H1 (cell line): ENCODE measurements around the gene CCBE1. TPM values are rescaled to one million over a fixed set of nuclear protein-coding genes. Genes with fewer than 3 reads are reported as not detected.

Experiments used
- CTCF ChIA-PET: fragments of 300-600 bp; sonication (Branson Sonifier 250); formaldehyde crosslinking; loops from one replicate; lab custom pipeline; 2021; ENCODE audit not compliant: partially characterized antibody; lab: Charles Lee
- POLR2A ChIA-PET: fragments of 300-600 bp; sonication (Branson Sonifier 250); formaldehyde crosslinking; loops from one replicate; lab custom pipeline; 2021; ENCODE audit warnings: inconsistent platforms; ENCODE audit not compliant: partially characterized antibody; lab: Charles Lee
- DNase-seq, 2 experiments: peaks; one replicate each; pipeline versions ENCODE4 v3.0.0 to v3.0.0-alpha.2; 2010 to 2022; ENCODE audit warnings: low spot score in 2 of 2, low read depth in 1 of 2, mixed read lengths in 1 of 2
- FAIRE-seq: peaks from 2 replicates; lab custom pipeline; 2011; peaks lifted over from hg19 to GRCh38; lab: Jason Lieb, UNC
- H2AFZ ChIP-seq: 2 replicates; pipeline ENCODE4 v1.8.1; 2012; ENCODE audit warnings: low read length, inconsistent platforms
- H2AK5ac ChIP-seq: 2 replicates; pipeline ENCODE4 v1.6.1; 2013; ENCODE audit warnings: low read depth, low read length
- H2BK120ac ChIP-seq: replicated peaks from 2 replicates; pipeline ENCODE3; 2013; ENCODE audit warnings: low read depth, low read length, inconsistent platforms
- H2BK12ac ChIP-seq: 2 replicates; pipeline ENCODE4 v1.6.1; 2013; ENCODE audit warnings: low read depth, low read length
- H2BK15ac ChIP-seq: 2 replicates; pipeline ENCODE4 v1.6.1; 2013; ENCODE audit warnings: low read length
- H2BK20ac ChIP-seq: 2 replicates; pipeline ENCODE4 v1.6.1; 2013; ENCODE audit warnings: low read length
- H2BK5ac ChIP-seq: 2 replicates; pipeline ENCODE4 v1.6.1; 2013; ENCODE audit warnings: low read depth, low read length
- H3K14ac ChIP-seq: 2 replicates; pipeline ENCODE4 v1.6.1; 2013; ENCODE audit warnings: inconsistent platforms; ENCODE audit not compliant: insufficient read length
- H3K18ac ChIP-seq: 2 replicates; pipeline ENCODE4 v1.6.1; 2013; ENCODE audit warnings: low read length; ENCODE audit errors: extremely low read depth
- H3K23ac ChIP-seq: 2 replicates; pipeline ENCODE4 v1.6.1; 2013; ENCODE audit warnings: inconsistent platforms; ENCODE audit not compliant: insufficient read length
- H3K23me2 ChIP-seq: 2 replicates; pipeline ENCODE4 v1.6.1; 2013; ENCODE audit warnings: low read depth, low read length
- H3K27ac ChIP-seq: 2 replicates; pipeline ENCODE4 v1.6.1; 2011; ENCODE audit warnings: low read depth, low read length, inconsistent platforms
- H3K27me3 ChIP-seq, 4 experiments: replicated peaks in 1 of 4; 1 replicate in 1 of 4; 2 replicates in 3 of 4; pipeline versions ENCODE4 v1.6.1 to v1.8.1; 2011 to 2013; ENCODE audit warnings: low read length in 3 of 4, mild to moderate bottlenecking in 3 of 4, inconsistent platforms in 2 of 4, mixed read lengths in 2 of 4, moderate library complexity in 1 of 4; ENCODE audit not compliant: control insufficient read depth in 3 of 4, insufficient read depth in 3 of 4; ENCODE audit errors: extremely low read depth in 1 of 4
- H3K36me3 ChIP-seq, 4 experiments: 2 replicates each; pipeline versions ENCODE4 v1.6.1 to v1.8.1; 2011 to 2013; ENCODE audit warnings: mild to moderate bottlenecking in 4 of 4, low read length in 3 of 4, moderate library complexity in 2 of 4, control low read depth in 1 of 4, inconsistent platforms in 1 of 4; ENCODE audit not compliant: insufficient read depth in 4 of 4, control insufficient read depth in 2 of 4
- H3K4ac ChIP-seq: replicated peaks from 2 replicates; pipeline ENCODE3; 2013; ENCODE audit warnings: low read length, low read depth, mixed read lengths, inconsistent platforms; ENCODE audit not compliant: insufficient read length
- H3K4me1 ChIP-seq, 4 experiments: replicated peaks in 1 of 4; 1 replicate in 1 of 4; 2 replicates in 3 of 4; pipeline versions ENCODE4 v1.6.1 to v1.8.1; 2011 to 2013; ENCODE audit warnings: low read length in 3 of 4, inconsistent platforms in 2 of 4, mixed read lengths in 1 of 4; ENCODE audit not compliant: insufficient read depth in 4 of 4, control insufficient read depth in 3 of 4
- H3K4me2 ChIP-seq, 2 experiments: 2 replicates each; pipeline versions ENCODE4 v1.6.1 to v1.8.1; 2011 to 2013; ENCODE audit warnings: low read depth in 2 of 2, low read length in 2 of 2, control low read depth in 1 of 2, inconsistent platforms in 1 of 2, mild to moderate bottlenecking in 1 of 2; ENCODE audit not compliant: insufficient read depth in 1 of 2
- H3K4me3 ChIP-seq, 4 experiments: fragments of 200-600, 300-600 bp in 1 of 4; sonication (generic), shearing (Covaris generic), sonication (Bioruptor Twin) in 1 of 4; 2 replicates each; pipeline versions ENCODE4 v1.5.1 to v1.8.1; 2011 to 2016; ENCODE audit warnings: low read length in 4 of 4, low read depth in 3 of 4, control low read depth in 2 of 4, inconsistent platforms in 2 of 4, mild to moderate bottlenecking in 2 of 4, mixed read lengths in 1 of 4, moderate library complexity in 1 of 4; ENCODE audit not compliant: insufficient read depth in 2 of 4; ENCODE audit errors: extremely low read depth in 1 of 4
- H3K56ac ChIP-seq: replicated peaks from 2 replicates; pipeline ENCODE3; 2013; ENCODE audit warnings: low read depth, mild to moderate bottlenecking, mixed read lengths, low read length, inconsistent platforms; ENCODE audit not compliant: insufficient read length
- H3K79me1 ChIP-seq: 2 replicates; pipeline ENCODE4 v1.6.1; 2013; ENCODE audit warnings: low read depth, low read length, control low read depth
- H3K79me2 ChIP-seq, 2 experiments: 2 replicates each; pipeline versions ENCODE4 v1.6.1 to v1.8.1; 2012 to 2013; ENCODE audit warnings: low read length in 2 of 2, mild to moderate bottlenecking in 2 of 2, inconsistent platforms in 1 of 2; ENCODE audit not compliant: insufficient read depth in 2 of 2, control insufficient read depth in 1 of 2
- H3K9ac ChIP-seq, 4 experiments: replicated peaks in 1 of 4; 1 replicate in 1 of 4; 2 replicates in 3 of 4; pipeline versions ENCODE4 v1.6.1 to v1.8.1; 2011 to 2013; ENCODE audit warnings: low read depth in 3 of 4, low read length in 3 of 4, control low read depth in 2 of 4, mild to moderate bottlenecking in 2 of 4, moderate library complexity in 2 of 4, inconsistent platforms in 1 of 4; ENCODE audit errors: extremely low read depth in 1 of 4
- H3K9me3 ChIP-seq, 2 experiments: 2 replicates each; pipeline versions ENCODE4 v1.6.1 to v1.8.1; 2012 to 2013; ENCODE audit warnings: mild to moderate bottlenecking in 2 of 2, moderate library complexity in 2 of 2, control low read depth in 1 of 2, inconsistent platforms in 1 of 2, low read depth in 1 of 2, low read length in 1 of 2, mixed read lengths in 1 of 2; ENCODE audit not compliant: insufficient read depth in 2 of 2
- H4K20me1 ChIP-seq, 2 experiments: replicated peaks in 1 of 2; 2 replicates each; pipeline versions ENCODE3 to v1.8.1; 2011 to 2013; ENCODE audit warnings: inconsistent platforms in 2 of 2, low read length in 2 of 2, mild to moderate bottlenecking in 1 of 2; ENCODE audit not compliant: insufficient read depth in 2 of 2, control insufficient read depth in 1 of 2
- H4K5ac ChIP-seq: 2 replicates; pipeline ENCODE4 v1.6.1; 2013; ENCODE audit warnings: low read length, low read depth, mixed read lengths, inconsistent platforms; ENCODE audit not compliant: insufficient read length
- H4K8ac ChIP-seq: 2 replicates; pipeline ENCODE4 v1.8.0; 2013; ENCODE audit warnings: mild to moderate bottlenecking, moderate library complexity, low read length, inconsistent platforms; ENCODE audit not compliant: insufficient read depth; ENCODE audit errors: extremely low read depth
- H4K91ac ChIP-seq: replicated peaks from 2 replicates; pipeline ENCODE3; 2013; ENCODE audit warnings: low read length, mixed read lengths, inconsistent platforms; ENCODE audit not compliant: insufficient read length
- BACH1 ChIP-seq: IDR thresholded peaks from 2 replicates; pipeline ENCODE4 v1.6.1; 2012; ENCODE audit warnings: low read length, improper control_type of control experiment
- EGR1 ChIP-seq: IDR thresholded peaks from 2 replicates; pipeline ENCODE4 v1.6.1; 2011; ENCODE audit warnings: low read depth, low read length, borderline replicate concordance
- GABPA ChIP-seq: IDR thresholded peaks from 2 replicates; pipeline ENCODE4 v1.6.1; 2011; ENCODE audit warnings: mild to moderate bottlenecking, low read length, moderate library complexity, borderline replicate concordance; ENCODE audit not compliant: insufficient read depth
- HDAC2 ChIP-seq, 2 experiments: fragments of 300-600 bp in 1 of 2; sonication (generic) in 1 of 2; IDR thresholded peaks; 2 replicates each; pipeline ENCODE4 v1.6.1; 2011 to 2012; ENCODE audit warnings: low read depth in 2 of 2, low read length in 2 of 2, mild to moderate bottlenecking in 2 of 2, moderate library complexity in 2 of 2, borderline replicate concordance in 1 of 2, inconsistent platforms in 1 of 2
- KDM5A ChIP-seq: fragments of 200-600 bp; IDR thresholded peaks from 2 replicates; pipeline ENCODE4 v1.7.1; 2012; ENCODE audit warnings: mild to moderate bottlenecking, low read length, inconsistent platforms, mixed read lengths
- POU5F1 ChIP-seq: IDR thresholded peaks from 2 replicates; pipeline ENCODE4 v1.6.1; 2011; ENCODE audit warnings: low read depth, mild to moderate bottlenecking, low read length, moderate library complexity
- RNF2 ChIP-seq: fragments of 200-900, 300-1000 bp; sonication (generic); IDR thresholded peaks from 2 replicates; pipeline ENCODE4 v1.7.1; 2016; ENCODE audit warnings: borderline replicate concordance, low read depth, mild to moderate bottlenecking, antibody characterized with exemption, low read length; ENCODE audit not compliant: poor library complexity, severe bottlenecking; ENCODE audit errors: missing control alignments
- SIRT6 ChIP-seq: IDR thresholded peaks from one replicate; pipeline ENCODE4 v1.7.1; 2012; ENCODE audit warnings: low read length, inconsistent platforms
- SIX5 ChIP-seq: IDR thresholded peaks from 2 replicates; pipeline ENCODE4 v1.6.1; 2011; ENCODE audit warnings: mild to moderate bottlenecking, low read depth, low read length
- TEAD4 ChIP-seq: IDR thresholded peaks from 2 replicates; pipeline ENCODE4 v1.6.1; 2012; ENCODE audit warnings: low read depth, low read length, inconsistent platforms, mixed read lengths
- whole genome bisulfite sequencing, 2 experiments: shearing (Covaris generic) in 1 of 2; methylation state at CpG; one replicate each; pipeline versions ENCODE4 v1.1.6 to v1.1.7; 2013 to 2015; ENCODE audit warnings: low lambda C conversion rate in 2 of 2, mixed read lengths in 2 of 2, inconsistent platforms in 1 of 2, low coverage in 1 of 2, missing lambda C conversion rate in 1 of 2; ENCODE audit not compliant: insufficient replicate concordance in 2 of 2, insufficient coverage in 1 of 2, insufficient read length in 1 of 2; ENCODE audit errors: extremely low coverage in 1 of 2, missing lambda C conversion rate in 1 of 2; 5-methylcytosine and 5-hydroxymethylcytosine counted together
- polyA plus RNA-seq, 7 experiments: library from polyadenylated mRNA; depleted of rRNA in 3 of 7; stranded (reverse) in 5 of 7; unstranded in 2 of 7; fragments of >200 nt in 5 of 7; fragments of 200-250 nt in 2 of 7; gene quantifications; 1 replicate in 5 of 7; 2 replicates in 1 of 7; 4 replicates in 1 of 7; pipeline versions ENCODE4 v1.2.1 to v1.2.3, GENCODE V29; 2011 to 2013; ENCODE audit warnings: missing spikeins in 2 of 7, mixed read lengths in 2 of 7
- total RNA-seq: library from RNA; stranded (reverse); fragmentation: NEBNext Ultra II Directional; extraction: Animal tissue kit (Norgen Biotek cat#: 25700); gene quantifications from 2 replicates; pipeline ENCODE4 v1.2.1, GENCODE V29; 2021
- TF ChIP-seq, protein P1 (sequence below): IDR thresholded peaks from 2 replicates; pipeline ENCODE4 v1.6.1; 2011; ENCODE audit warnings: low read length, improper control_type of control experiment

The CCBE1 gene
- total and polyA plus RNA-seq, 2 of the 8 experiments (the other 6 are each of a cell fraction or from before 2014, with no cell fraction given) = 2.1 to 2.6 TPM

DNA sequence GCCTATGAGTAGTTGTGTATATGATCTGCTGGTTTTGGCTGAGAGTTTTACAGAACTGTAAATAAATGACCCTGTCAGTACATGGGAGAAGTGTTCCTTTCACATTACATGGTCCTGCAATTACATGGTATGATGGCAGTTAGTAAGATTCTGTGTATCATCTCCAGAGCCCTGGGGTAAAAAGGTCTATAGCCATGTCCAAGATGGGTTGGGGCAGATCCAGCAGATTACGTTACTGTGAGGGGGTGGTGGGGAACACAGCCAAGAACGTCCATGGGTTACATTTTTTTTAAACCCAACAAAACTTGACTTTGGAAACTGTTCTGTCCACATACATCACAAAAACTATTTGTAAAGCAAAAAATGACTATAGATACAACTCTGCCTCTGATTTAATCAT lies 274.0 kb downstream of the CCBE1 start:
- TF ChIP-seq SIX5 = no peak
- no peak for TF ChIP-seq EGR1
- TF ChIP-seq GABPA = no peak
- TF ChIP-seq HDAC2 (IDR thresholded peaks at IDR 0.05; ENCODE audit: borderline replicate concordance in 1 of 2, low read depth in 2 of 2, low read length in 2 of 2) = no peak
- no peak for TF ChIP-seq RNF2
- no peak for TF ChIP-seq KDM5A
- no peak for TF ChIP-seq SIRT6
- TF ChIP-seq BACH1 = no peak
- TF ChIP-seq TEAD4 = no peak
- TF ChIP-seq, protein P1, sequence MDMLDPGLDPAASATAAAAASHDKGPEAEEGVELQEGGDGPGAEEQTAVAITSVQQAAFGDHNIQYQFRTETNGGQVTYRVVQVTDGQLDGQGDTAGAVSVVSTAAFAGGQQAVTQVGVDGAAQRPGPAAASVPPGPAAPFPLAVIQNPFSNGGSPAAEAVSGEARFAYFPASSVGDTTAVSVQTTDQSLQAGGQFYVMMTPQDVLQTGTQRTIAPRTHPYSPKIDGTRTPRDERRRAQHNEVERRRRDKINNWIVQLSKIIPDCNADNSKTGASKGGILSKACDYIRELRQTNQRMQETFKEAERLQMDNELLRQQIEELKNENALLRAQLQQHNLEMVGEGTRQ = no peak
- no peak for TF ChIP-seq POU5F1
- H3K23ac ChIP-seq = no peak overlapping the region
- H4K20me1 ChIP-seq = no peaks in the 10 kb centered on the region
- no peaks in the 10 kb centered on the region for H3K23me2 ChIP-seq
- no peak overlapping the region for H3K9ac ChIP-seq
- no peak overlapping the region for H4K5ac ChIP-seq
- H3K14ac ChIP-seq = no peak overlapping the region
- no peak overlapping the region for H3K18ac ChIP-seq
- CTCF ChIA-PET = interaction anchor here (0.9 to 1.8 kb wide), 3 partner anchors 21 to 280 kb away, joined by 3 to 7 read pairs (median 3); no protein-coding TSS in a partner anchor
- no peak overlapping the region for H3K27ac ChIP-seq
- H2BK12ac ChIP-seq = no peak overlapping the region
- no peaks in the 10 kb centered on the region for H3K79me1 ChIP-seq
- H3K4me1 ChIP-seq = no peaks in the 10 kb centered on the region
- H3K36me3 ChIP-seq = no peaks in the 10 kb centered on the region
- H3K4me2 ChIP-seq = no peak overlapping the region
- 85% methylated on average over 2 of the region's 2 CpGs; no CpG with 5 or more reads in 1 of the 2 experiments for WGBS, 2 experiments
- POLR2A ChIA-PET = no interaction called here
- H2BK15ac ChIP-seq = no peak overlapping the region
- H3K56ac ChIP-seq = no peak overlapping the region
- H2BK20ac ChIP-seq = no peak overlapping the region
- no peak for DNase-seq
- no peaks in the 10 kb centered on the region for H3K27me3 ChIP-seq
- no peak overlapping the region for H4K8ac ChIP-seq
- no peak overlapping the region for H2BK120ac ChIP-seq
- FAIRE-seq = no peak
- no peak overlapping the region for H2AFZ ChIP-seq
- H3K4ac ChIP-seq = no peak overlapping the region
- H2BK5ac ChIP-seq = no peak overlapping the region
- H3K9me3 ChIP-seq = no peaks in the 10 kb centered on the region
- no peak overlapping the region for H4K91ac ChIP-seq
- no peaks in the 10 kb centered on the region for H3K79me2 ChIP-seq
- no peak overlapping the region for H2AK5ac ChIP-seq
- no peak overlapping the region for H3K4me3 ChIP-seq
